GM15510 (cell line): ENCODE results near the gene TTC16.

ENCODE experiments used
- POLR2A ChIP-seq: IDR thresholded peaks from 3 replicates; pipeline ENCODE4 v1.6.1; 2011; ENCODE audit warnings: borderline replicate concordance; ENCODE audit not compliant: insufficient read length; ENCODE audit errors: extremely low read depth

TTC16 gene

DNA sequence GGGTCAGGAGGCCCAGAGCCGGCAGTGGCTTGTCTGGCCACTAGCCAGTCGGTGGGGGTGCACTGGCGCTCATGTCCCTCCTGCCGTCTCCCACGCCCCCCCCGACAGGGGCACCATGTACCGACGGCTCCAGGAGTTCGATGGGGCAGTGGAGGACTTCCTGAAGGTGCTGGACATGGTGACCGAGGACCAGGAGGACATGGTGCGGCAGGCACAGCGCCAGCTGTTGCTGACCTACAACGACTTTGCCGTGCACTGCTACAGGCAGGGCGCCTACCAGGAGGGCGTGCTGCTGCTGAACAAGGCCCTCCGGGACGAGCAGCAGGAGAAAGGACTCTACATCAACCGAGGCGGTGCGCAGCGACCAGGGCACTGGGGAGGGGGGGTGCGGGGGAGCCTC is 8.1 kb downstream of the TTC16 start:
- TF ChIP-seq POLR2A: no peak

DNA sequence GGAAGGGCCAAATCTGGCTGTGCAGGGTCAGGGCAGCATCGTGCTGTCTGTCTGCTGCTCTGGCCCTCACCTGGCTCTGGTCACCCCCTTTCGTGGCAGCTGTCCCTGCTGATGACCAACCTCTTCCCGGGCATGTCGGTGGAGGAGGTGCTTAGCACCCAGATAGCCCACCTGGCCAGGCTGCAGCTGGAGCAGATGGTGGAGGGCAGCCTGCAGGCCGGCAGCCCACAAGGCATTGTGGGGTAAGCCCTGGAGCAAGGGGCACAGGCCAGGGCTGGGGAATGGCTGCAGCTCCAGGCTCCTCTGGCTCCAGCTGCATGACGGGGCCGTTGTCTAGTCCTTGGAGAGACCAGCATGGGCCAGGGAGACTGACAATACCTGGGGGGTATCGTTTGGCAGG is 11.0 kb downstream of the TTC16 start:
- no peak for TF ChIP-seq POLR2A

DNA sequence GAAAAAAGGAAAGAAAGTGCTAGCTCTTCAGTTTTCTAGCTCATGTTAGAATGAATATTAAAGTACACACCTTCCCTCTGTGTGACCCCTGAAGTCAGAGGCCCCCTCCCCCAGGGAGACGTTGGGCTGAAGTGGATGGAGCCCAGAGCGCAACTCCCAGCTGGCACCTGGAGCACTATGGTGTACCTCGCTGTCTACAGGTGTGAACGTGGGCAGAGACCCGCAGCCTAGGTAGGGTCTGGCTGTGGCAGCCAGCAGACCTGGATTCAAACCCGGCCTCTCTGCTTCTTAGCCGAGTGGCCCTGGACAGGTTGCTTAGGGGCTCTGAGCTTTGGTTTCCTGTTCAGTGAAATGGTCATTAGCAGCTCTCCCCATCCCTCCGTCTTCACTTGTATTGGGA is 12.9 kb downstream of the TTC16 start:
- no peak for TF ChIP-seq POLR2A

DNA sequence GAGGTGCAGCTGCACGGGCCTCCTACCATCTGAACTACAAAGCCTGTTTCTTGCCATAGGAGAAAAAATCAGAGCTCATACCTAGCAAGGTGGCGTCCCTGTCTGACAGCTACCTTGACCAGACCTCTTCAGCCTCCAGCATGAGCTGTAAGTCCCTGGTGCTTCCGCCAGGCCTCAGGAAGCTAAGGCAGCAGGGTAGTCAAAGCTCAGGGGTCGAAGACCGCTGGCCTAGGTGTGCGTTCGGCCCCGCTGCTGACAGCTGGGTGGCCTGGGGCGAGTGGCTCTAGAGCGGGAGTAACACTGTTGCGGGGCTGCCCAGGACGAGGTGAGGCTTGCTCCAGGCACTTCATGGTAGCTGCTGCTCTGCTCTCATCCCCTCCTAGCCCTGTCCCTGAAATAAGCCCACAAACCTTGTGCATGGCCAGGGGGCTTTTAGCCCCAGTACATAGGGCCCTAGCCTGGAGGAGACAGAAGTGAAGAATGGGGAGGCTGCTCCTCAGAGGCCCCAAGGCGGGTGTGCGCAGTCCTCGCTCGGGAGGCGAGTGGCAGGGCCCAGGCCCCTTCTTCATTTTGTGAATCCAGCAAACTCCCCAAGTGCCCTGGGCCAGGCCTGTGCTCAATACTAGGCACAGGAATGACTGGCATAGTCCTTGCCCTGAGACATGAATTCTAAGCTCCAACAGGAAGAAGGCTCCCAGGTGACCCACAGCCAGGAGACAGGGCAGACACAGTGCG is 13.8 kb downstream of the TTC16 start:
- TF ChIP-seq POLR2A: no peak

DNA sequence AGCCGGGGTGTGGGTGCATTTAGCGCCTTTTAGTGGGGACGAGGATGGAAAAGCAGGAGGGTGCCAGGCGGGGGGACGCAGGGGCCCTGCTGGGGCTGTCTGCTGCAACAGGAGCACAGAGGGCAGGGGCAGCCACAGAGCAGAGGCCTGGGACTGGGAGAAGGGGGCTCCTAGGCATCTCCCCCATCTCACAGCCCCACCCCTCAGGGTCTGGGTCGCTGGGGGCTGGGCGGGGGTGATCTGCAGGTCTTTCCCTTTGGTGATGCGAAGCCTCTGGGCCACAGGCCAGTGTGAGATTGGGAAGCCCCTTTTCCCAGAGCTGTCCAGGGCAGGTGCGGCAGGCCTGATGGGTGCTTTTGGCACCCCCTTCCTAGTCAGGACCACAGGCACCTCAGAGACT is 14.4 kb downstream of the TTC16 start:
- no peak for TF ChIP-seq POLR2A

DNA sequence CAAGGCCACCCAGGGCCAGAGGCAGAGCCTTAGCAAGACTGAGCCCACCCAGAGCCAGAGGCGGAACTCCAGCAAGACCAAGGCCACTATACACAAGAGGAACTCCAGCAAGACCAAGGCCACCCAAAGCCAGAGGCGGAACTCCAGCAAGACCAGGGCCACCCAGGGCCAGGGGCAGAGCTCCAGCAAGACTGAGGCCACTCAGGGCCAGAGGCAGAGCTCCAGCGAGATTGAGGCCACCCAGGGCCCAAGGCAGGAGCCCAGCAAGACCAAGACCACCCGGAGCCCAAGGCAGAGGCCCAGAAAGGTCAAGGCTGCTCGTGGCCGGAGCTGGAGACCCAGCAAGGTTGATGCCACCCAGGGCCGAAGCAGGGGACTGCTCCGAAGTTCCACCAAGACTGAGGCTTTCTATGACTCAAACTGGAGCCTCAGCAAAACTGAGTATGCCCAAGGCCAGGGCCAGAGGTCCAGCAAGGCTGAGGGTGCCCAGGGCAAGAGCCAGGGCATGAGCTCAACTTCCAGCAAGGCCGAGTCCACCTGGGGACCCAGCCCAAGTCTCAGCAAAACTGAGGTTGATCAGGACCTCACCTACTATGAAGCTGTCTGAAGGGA is 15.0 kb downstream of the TTC16 start:
- no peak for TF ChIP-seq POLR2A

DNA sequence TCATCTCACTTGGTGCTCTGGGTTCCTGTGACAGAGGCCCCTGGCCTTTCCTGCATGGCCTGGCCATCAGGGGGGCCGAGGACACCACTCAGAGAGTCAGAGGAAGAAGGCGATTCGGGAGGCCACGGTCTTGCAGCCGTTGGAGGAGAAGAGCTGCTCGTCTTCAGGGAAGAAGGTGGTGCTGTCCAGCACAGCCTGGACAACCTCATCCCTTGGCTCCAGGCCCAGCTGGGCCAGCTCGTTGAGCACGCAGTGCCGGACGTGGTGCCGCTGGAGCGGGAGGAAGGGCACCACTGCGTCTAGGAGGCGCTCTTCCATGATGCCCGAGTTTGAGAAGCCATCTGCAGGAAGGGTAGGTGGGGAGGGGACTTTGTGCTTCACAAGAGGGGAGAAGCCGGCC is 16.1 kb downstream of the TTC16 start:
- no peak for TF ChIP-seq POLR2A

DNA sequence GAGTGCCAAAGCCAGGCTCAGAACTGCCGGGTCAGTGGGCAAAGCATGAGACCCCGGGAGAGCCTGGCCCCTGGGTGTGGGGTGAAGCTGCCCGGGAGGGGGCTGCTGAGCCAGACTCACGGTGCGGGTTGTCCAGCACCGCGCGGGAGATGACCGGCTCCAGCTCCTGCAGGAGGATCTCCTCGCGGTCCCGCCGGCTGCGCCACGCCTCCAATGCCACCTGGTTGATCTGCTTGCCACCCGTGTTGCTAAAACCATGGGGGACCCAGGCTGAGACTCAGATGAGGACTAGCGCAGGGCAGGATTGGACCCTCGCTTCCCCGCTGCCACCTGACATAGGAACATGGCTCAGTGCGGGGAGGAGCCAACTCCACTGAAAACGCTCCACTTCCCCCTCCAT is 16.6 kb downstream of the TTC16 start:
- no peak for TF ChIP-seq POLR2A

DNA sequence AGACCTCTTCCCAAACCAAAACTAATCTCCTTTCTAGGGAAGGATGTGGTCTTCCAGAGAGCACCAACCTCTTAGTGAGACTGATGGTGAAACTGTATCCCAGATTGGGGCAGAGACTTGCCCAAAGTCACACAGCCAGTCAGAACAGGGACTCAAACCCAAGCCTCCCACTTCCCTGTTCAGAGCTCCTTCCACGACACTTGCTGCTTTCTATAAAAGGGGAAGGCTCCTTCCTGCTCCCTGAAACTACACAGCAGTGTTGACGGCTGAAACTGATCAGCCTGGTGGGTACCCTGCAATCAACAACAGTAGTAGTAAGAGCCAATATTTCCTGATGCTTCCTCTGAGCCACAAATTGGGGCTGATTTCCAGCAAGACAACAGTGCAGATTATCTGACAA is 17.7 kb downstream of the TTC16 start:
- no peak for TF ChIP-seq POLR2A

DNA sequence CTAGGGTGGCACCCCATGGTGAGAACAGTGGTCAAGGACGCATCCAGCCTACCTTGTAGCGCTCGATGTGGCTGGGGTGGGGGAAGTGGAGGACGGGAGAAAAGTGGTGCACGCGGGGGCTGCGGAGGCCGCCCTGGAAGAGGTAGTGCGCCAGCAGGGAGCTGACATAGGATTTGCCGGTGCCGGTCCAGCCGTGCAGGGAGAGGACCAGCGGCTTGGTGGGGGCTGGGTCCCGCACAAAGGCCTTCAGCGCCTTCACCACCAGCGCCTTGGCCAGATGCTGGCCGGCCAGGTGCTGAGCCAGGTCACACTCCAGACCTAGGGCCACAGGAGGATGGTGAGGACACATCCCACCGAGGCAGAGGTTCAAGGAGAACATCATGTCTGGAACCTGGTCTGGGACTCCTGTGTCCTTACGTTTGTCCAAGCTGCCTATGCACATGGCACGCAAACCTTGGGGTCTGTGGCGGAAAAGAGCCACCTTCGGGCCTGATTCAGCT is 18.4 kb downstream of the TTC16 start:
- TF ChIP-seq POLR2A: no peak

DNA sequence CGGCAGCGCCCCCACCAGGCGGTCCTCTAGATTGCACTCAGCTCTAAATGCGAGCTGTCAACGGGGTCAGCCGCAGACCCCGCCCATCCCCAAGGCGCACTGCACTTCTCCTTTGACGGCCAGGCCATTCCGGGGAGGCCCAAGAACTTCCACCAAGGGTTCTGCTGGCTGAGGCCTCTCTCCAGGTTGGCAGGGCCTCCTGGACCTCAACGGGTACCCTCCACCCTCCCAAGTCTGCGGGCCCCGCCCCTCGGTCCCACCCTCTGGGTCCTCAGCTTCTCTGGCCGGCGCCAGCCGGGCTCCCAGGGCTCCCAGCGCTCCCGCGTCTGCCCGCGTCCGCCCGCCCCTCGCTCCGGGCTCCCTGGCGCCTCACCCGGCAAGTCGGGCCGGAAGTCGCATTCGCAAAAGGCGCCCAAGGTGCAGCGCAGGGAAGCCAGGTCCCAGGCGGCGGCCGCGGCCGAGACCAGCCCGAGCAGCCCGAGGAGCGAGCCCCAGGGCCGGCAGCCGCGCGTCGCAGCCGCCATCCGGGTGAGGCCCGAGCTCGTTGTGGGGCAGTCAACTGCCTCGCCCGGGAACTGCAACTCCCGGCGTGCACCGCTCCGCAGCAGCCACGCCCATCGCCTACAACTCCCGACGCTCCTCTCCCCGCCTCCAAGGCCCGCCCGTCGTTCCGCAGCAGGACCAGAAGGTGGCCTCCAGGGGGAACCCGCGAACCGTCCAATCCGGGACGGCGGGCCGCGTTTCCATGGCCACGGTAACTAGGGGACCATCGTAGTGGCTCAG is 19.1 kb downstream of the TTC16 start, which contains the start of gene TOR2A:
Gene TOR2A, minus strand, starts transcription at position 548 of the 783 bp plus-strand sequence. Its CDS starts 24 bp downstream, at position 524.
- peak; percentile 80 for TF ChIP-seq POLR2A

DNA sequence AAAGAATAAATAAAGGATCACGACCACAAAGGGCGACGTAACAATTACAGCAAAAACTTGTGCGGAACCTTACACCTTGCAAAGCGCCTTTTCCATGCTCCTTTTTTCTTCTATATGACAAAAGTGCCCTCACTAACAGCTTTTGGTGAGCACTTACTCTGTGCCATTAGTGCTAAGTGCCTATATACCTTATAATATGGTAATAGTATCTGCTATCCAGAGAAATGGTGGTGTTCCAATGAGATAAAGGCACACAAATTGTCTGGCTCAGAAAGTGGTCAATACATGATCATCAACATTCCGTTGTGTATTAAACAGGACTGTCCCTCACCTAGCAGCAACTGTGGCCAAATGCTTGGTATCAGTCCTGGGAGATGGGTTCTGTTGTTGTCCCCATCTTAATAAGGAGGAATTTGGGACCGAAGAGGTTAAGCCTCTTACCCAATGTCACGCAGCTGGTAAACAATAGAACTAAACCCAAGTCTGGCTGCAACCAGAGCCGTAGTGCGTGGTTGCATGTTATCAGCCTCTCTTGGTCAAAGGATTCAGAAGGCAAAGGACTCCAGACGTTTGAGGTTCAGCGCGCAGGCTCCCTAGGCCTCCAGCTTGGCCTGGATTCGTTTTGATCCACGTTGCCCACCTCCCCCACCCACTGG is 19.8 kb downstream of the TTC16 start:
- no peak for TF ChIP-seq POLR2A

DNA sequence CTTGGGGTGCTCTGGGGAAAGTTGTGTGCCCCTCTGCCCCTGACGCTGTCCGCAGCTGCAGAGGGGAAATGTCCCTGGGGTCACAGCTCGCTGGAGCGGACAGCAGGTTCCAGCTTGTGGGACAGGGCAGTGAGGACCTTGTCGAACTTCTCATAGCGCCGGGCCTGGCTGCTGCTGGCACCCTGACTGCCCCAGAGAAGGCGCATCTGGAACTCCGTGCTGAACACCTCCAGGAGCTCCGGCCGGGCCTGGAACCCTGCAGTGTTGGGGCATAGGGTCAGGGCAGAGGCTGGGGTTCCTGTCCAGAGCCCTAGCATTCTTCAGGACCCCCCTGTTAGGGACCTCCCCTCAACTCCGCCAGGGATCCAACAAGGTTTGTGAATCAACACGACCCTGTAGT is 22.8 kb downstream of the TTC16 start:
- TF ChIP-seq POLR2A: no peak

DNA sequence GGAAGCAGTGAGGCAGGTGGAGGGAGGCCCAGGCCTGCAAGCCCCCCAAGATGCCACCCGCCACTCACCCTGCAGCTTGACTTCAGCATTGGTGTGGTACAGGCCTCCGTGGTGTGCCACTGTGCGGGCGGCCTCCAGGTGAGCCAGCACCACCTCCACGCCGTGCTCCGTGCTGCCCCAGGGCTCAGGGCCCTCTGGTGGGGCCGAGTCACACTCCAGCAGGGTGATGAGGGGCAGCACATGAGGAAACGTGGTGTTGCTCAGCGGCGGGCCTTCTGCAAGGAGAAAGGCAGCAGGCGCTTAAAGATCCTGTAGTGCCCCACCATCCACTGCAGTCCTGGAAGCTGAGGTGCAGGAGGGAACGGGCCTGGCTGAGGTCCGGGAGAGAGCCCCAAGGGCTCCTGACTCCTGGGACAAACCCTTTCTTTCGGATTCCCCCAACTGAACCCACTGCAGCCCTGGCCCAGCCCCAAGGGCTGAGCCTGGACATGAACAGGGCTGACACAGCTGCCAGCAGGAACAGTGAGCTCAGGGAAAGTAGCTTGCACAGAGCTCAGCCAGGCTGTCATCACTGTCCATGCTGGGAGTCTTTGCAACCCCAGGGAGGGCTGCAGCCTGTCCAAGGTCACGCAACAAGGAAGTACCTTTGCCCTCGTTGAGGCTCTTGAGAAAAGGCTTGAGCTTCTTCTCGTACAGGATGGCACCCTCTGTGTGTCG is 23.9 kb downstream of the TTC16 start:
- TF ChIP-seq POLR2A: no peak

DNA sequence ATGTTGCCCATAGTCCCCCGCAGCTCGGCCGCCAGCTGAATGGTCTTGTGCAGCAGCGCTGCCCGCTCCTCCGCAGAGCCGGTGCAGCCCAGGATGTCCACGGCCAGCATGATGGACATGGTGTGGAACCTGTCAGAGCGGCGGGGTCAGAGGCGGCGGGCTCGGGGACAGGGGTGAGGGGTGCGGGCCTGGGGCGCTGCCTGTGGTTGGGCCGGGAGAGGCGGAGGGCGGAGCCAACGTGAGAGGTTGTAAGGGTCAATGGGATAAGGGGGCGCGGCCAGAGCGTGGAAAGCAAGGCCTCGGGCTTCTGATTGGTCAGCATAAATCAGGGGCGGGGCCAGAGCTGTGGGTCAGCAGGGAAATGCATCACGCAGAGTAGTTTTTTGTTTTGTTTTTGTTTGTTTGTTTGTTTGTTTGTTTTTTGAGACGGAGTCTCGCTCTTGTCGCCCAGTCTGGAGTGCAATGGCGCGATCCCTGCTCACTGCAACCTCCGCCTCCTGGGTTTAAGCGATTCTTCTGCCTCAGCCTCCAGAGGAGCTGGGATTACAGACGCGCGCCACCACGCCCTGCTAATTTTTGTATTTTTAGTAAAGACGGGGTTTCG is 26.1 kb downstream of the TTC16 start:
- TF ChIP-seq POLR2A: no peak
